ENCODE data around the gene TICAM1.
"Not testable (repeated sequence)": the region's sequence is repeated elsewhere in the genome, so short reads cannot be mapped to it uniquely, and the experiment has no call there.

GRCh38 chr19:4793278-4793677, 38.2 kb downstream of the TICAM1 start:
- not testable (repeated sequence) for TF ChIP-seq CTCF, EP300 (IDR thresholded peaks at IDR 0.05)

Data from tibial nerve (tissue), 4 donors.